Measurements from ENCODE around the gene TMEM183A.
A peak's percentile ranks its signal among the peaks of the same experiment; 100 is the strongest.

Gene TMEM183A

GRCh38 chr1:203049576-203050180 is 42.5 kb downstream of the TMEM183A start:
- Histone ChIP-seq H3K4me1 (ENCODE audit: control extremely low read depth in 1 of 4, control insufficient read depth in 4 of 4, insufficient read depth in 4 of 4, low read length in 3 of 4) (peaks cover 0 to 7% (median 2%) of the 10 kb centered on the region in 4 experiments), H3K4me3 (ENCODE audit: control insufficient read depth in 1 of 7, extremely low read depth in 1 of 7, insufficient read depth in 4 of 7, low read depth in 2 of 7, low read length in 6 of 7) (no peak overlapping the region), H3K27me3 (replicated peaks in 2 of 5; ENCODE audit: control insufficient read depth in 4 of 5, insufficient read depth in 5 of 5, low read length in 4 of 5) (peaks cover 0 to 8% (median 0%) of the 10 kb centered on the region in 5 experiments), H3K27ac (ENCODE audit: insufficient read depth in 1 of 2, low read depth in 1 of 2, low read length in 2 of 2, poor library complexity in 1 of 2, severe bottlenecking in 2 of 2) (no peak overlapping the region), H3K36me3 (ENCODE audit: control insufficient read depth in 4 of 4, insufficient read depth in 4 of 4, low read length in 3 of 4) (no peaks in the 10 kb centered on the region), H3K9me3 (ENCODE audit: control extremely low read depth in 1 of 5, control insufficient read depth in 4 of 5, insufficient read depth in 2 of 5, low read depth in 1 of 5, low read length in 4 of 5) (no peaks in the 10 kb centered on the region)
- DNase-seq: no peak
- ChIA-PET CTCF (interaction anchor here (1.6 to 2.0 kb wide), 2 partner anchors 10 to 78 kb away, joined by 5 to 9 read pairs; partner anchors contain the start of gene ADORA1), POLR2A (interaction anchor here (0.7 kb wide), 1 partner anchor 41 kb away, joined by 3 read pairs; no protein-coding TSS in a partner anchor)
- WGBS (ENCODE audit: insufficient coverage): over 99% methylated on average over 11 of the region's 14 CpGs

GRCh38 chr1:203050826-203051225 is 43.7 kb downstream of the TMEM183A start:
- Histone ChIP-seq H3K4me1 (ENCODE audit: control extremely low read depth in 1 of 4, control insufficient read depth in 4 of 4, insufficient read depth in 4 of 4, low read length in 3 of 4) (peaks cover 0 to 7% (median 2%) of the 10 kb centered on the region in 4 experiments), H3K4me3 (ENCODE audit: control insufficient read depth in 1 of 7, extremely low read depth in 1 of 7, insufficient read depth in 4 of 7, low read depth in 2 of 7, low read length in 6 of 7) (no peak overlapping the region), H3K27me3 (replicated peaks in 2 of 5; ENCODE audit: control insufficient read depth in 4 of 5, insufficient read depth in 5 of 5, low read length in 4 of 5) (peaks cover 0 to 8% (median 0%) of the 10 kb centered on the region in 5 experiments), H3K27ac (ENCODE audit: insufficient read depth in 1 of 2, low read depth in 1 of 2, low read length in 2 of 2, poor library complexity in 1 of 2, severe bottlenecking in 2 of 2) (no peak overlapping the region), H3K9me3 (ENCODE audit: control extremely low read depth in 1 of 5, control insufficient read depth in 4 of 5, insufficient read depth in 2 of 5, low read depth in 1 of 5, low read length in 4 of 5) (no peaks in the 10 kb centered on the region), H3K36me3 (ENCODE audit: control insufficient read depth in 4 of 4, insufficient read depth in 4 of 4, low read length in 3 of 4) (no peaks in the 10 kb centered on the region)
- POLR2A ChIA-PET: no interaction called here
- WGBS (ENCODE audit: insufficient coverage): no CpG with 5 or more reads among the region's 4 CpGs
- CTCF ChIA-PET: interaction anchor here (0.6 to 9.2 kb wide), 4 partner anchors 9 to 165 kb away, joined by 3 to 88 read pairs (median 3); no protein-coding TSS in a partner anchor
- DNase-seq: no peak

- Histone ChIP-seq H3K27ac (ENCODE audit: insufficient read depth in 1 of 2, low read depth in 1 of 2, low read length in 2 of 2, poor library complexity in 1 of 2, severe bottlenecking in 2 of 2) (no peak overlapping the region), H3K36me3 (ENCODE audit: control insufficient read depth in 4 of 4, insufficient read depth in 4 of 4, low read length in 3 of 4) (no peaks in the 10 kb centered on the region), H3K27me3 (replicated peaks in 2 of 5; ENCODE audit: control insufficient read depth in 4 of 5, insufficient read depth in 5 of 5, low read length in 4 of 5) (peaks cover 0 to 8% (median 0%) of the 10 kb centered on the region in 5 experiments), H3K9me3 (ENCODE audit: control extremely low read depth in 1 of 5, control insufficient read depth in 4 of 5, insufficient read depth in 2 of 5, low read depth in 1 of 5, low read length in 4 of 5) (no peaks in the 10 kb centered on the region), H3K4me1 (ENCODE audit: control extremely low read depth in 1 of 4, control insufficient read depth in 4 of 4, insufficient read depth in 4 of 4, low read length in 3 of 4) (peaks cover 0 to 7% (median 2%) of the 10 kb centered on the region in 4 experiments), H3K4me3 (ENCODE audit: control insufficient read depth in 1 of 7, extremely low read depth in 1 of 7, insufficient read depth in 4 of 7, low read depth in 2 of 7, low read length in 6 of 7) (no peak overlapping the region)
- CTCF ChIA-PET: interaction anchor here (0.6 to 9.2 kb wide), 8 partner anchors 10 to 1638 kb away, joined by 3 to 88 read pairs (median 4); no protein-coding TSS in a partner anchor
- peak in 2 of 3 donors; percentile 51 to 59 for DNase-seq
- 46% methylated on average over 14 of the region's 20 CpGs for WGBS (ENCODE audit: insufficient coverage)
- POLR2A ChIA-PET: no interaction called here
Observed at GRCh38 chr1:203051841-203052324, 44.7 kb downstream of the TMEM183A start.

GRCh38 chr1:203052601-203053000 is 45.4 kb downstream of the TMEM183A start:
- Histone ChIP-seq H3K4me1 (ENCODE audit: control extremely low read depth in 1 of 4, control insufficient read depth in 4 of 4, insufficient read depth in 4 of 4, low read length in 3 of 4) (peaks cover 0 to 7% (median 3%) of the 10 kb centered on the region in 4 experiments), H3K4me3 (ENCODE audit: control insufficient read depth in 1 of 7, extremely low read depth in 1 of 7, insufficient read depth in 4 of 7, low read depth in 2 of 7, low read length in 6 of 7) (no peak overlapping the region), H3K9me3 (ENCODE audit: control extremely low read depth in 1 of 5, control insufficient read depth in 4 of 5, insufficient read depth in 2 of 5, low read depth in 1 of 5, low read length in 4 of 5) (no peaks in the 10 kb centered on the region), H3K27ac (ENCODE audit: insufficient read depth in 1 of 2, low read depth in 1 of 2, low read length in 2 of 2, poor library complexity in 1 of 2, severe bottlenecking in 2 of 2) (no peak overlapping the region), H3K36me3 (ENCODE audit: control insufficient read depth in 4 of 4, insufficient read depth in 4 of 4, low read length in 3 of 4) (no peaks in the 10 kb centered on the region), H3K27me3 (replicated peaks in 2 of 5; ENCODE audit: control insufficient read depth in 4 of 5, insufficient read depth in 5 of 5, low read length in 4 of 5) (peaks cover 0 to 8% (median 0%) of the 10 kb centered on the region in 5 experiments)
- no CpG with 5 or more reads among the region's 3 CpGs for WGBS (ENCODE audit: insufficient coverage)
- DNase-seq: no peak
- ChIA-PET CTCF (interaction anchor here (0.6 to 9.2 kb wide), 5 partner anchors 10 to 217 kb away, joined by 3 to 88 read pairs (median 4); no protein-coding TSS in a partner anchor), POLR2A (no interaction called here)

- Histone ChIP-seq H3K36me3 (ENCODE audit: control insufficient read depth in 4 of 4, insufficient read depth in 4 of 4, low read length in 3 of 4) (no peaks in the 10 kb centered on the region), H3K27ac (ENCODE audit: insufficient read depth in 1 of 2, low read depth in 1 of 2, low read length in 2 of 2, poor library complexity in 1 of 2, severe bottlenecking in 2 of 2) (no peak overlapping the region), H3K27me3 (replicated peaks in 2 of 5; ENCODE audit: control insufficient read depth in 4 of 5, insufficient read depth in 5 of 5, low read length in 4 of 5) (peaks cover 0 to 8% (median 0%) of the 10 kb centered on the region in 5 experiments), H3K9me3 (ENCODE audit: control extremely low read depth in 1 of 5, control insufficient read depth in 4 of 5, insufficient read depth in 2 of 5, low read depth in 1 of 5, low read length in 4 of 5) (no peaks in the 10 kb centered on the region), H3K4me3 (ENCODE audit: control insufficient read depth in 1 of 7, extremely low read depth in 1 of 7, insufficient read depth in 4 of 7, low read depth in 2 of 7, low read length in 6 of 7) (no peak overlapping the region), H3K4me1 (ENCODE audit: control extremely low read depth in 1 of 4, control insufficient read depth in 4 of 4, insufficient read depth in 4 of 4, low read length in 3 of 4) (peaks cover 0 to 20% (median 17%) of the 10 kb centered on the region in 4 experiments)
- CTCF ChIA-PET: interaction anchor here (2.1 to 9.2 kb wide), 3 partner anchors 12 to 14 kb away, joined by 8 to 88 read pairs (median 8); no protein-coding TSS in a partner anchor
- POLR2A ChIA-PET: no interaction called here
- 100% methylated on average over 1 of the region's 1 CpG for WGBS (ENCODE audit: insufficient coverage)
- DNase-seq: no peak
Observed at GRCh38 chr1:203054184-203054583, 47.0 kb downstream of the TMEM183A start.

GRCh38 chr1:203054642-203055041 is 47.5 kb downstream of the TMEM183A start:
- peaks cover 0 to 24% (median 19%) of the 10 kb centered on the region in 4 experiments for H3K4me1 ChIP-seq (ENCODE audit: control extremely low read depth in 1 of 4, control insufficient read depth in 4 of 4, insufficient read depth in 4 of 4, low read length in 3 of 4)
- POLR2A ChIA-PET: no interaction called here
- H3K27me3 ChIP-seq (replicated peaks in 2 of 5; ENCODE audit: control insufficient read depth in 4 of 5, insufficient read depth in 5 of 5, low read length in 4 of 5): peaks cover 0 to 8% (median 0%) of the 10 kb centered on the region in 5 experiments
- H3K27ac ChIP-seq (ENCODE audit: insufficient read depth in 1 of 2, low read depth in 1 of 2, low read length in 2 of 2, poor library complexity in 1 of 2, severe bottlenecking in 2 of 2): no peak overlapping the region
- H3K4me3 ChIP-seq (ENCODE audit: control insufficient read depth in 1 of 7, extremely low read depth in 1 of 7, insufficient read depth in 4 of 7, low read depth in 2 of 7, low read length in 6 of 7): no peak overlapping the region
- CTCF ChIA-PET: interaction anchor here (1.0 to 9.2 kb wide), 4 partner anchors 11 to 170 kb away, joined by 5 to 88 read pairs (median 8); no protein-coding TSS in a partner anchor
- no peaks in the 10 kb centered on the region for H3K36me3 ChIP-seq (ENCODE audit: control insufficient read depth in 4 of 4, insufficient read depth in 4 of 4, low read length in 3 of 4)
- H3K9me3 ChIP-seq (ENCODE audit: control extremely low read depth in 1 of 5, control insufficient read depth in 4 of 5, insufficient read depth in 2 of 5, low read depth in 1 of 5, low read length in 4 of 5): no peaks in the 10 kb centered on the region
- 100% methylated on average over 1 of the region's 5 CpGs for WGBS (ENCODE audit: insufficient coverage)
- no peak for DNase-seq
